Fibroblast of pulmonary artery (primary cell): ENCODE data around the gene HIPK1.
A peak's percentile ranks its signal among the peaks of the same experiment; 100 is the strongest.
"Not testable (repeated sequence)": the region's sequence is repeated elsewhere in the genome, so short reads cannot be mapped to it uniquely, and the experiment has no call there.

Experiments used
- DNase-seq: peaks from one replicate; pipeline ENCODE4 v3.0.0-alpha.2; 2010; ENCODE audit warnings: low read depth
- H3K4me3 ChIP-seq: replicated peaks from 2 replicates; pipeline ENCODE4 v1.5.1; 2011; ENCODE audit warnings: low read depth, mild to moderate bottlenecking, control low read depth, low read length, moderate library complexity
- CTCF ChIP-seq: IDR thresholded peaks from 2 replicates; pipeline ENCODE4 v1.5.1; 2011; ENCODE audit warnings: mild to moderate bottlenecking, control low read depth, low read length, inconsistent platforms; ENCODE audit errors: missing control alignments

HIPK1 gene

GRCh38 chr1:113999799-114000198 is 70.7 kb downstream of the HIPK1 start:
- H3K4me3 ChIP-seq: no peak overlapping the region
- TF ChIP-seq CTCF: no peak
- no peak for DNase-seq

- no peak overlapping the region for H3K4me3 ChIP-seq
- no peak for DNase-seq
- no peak for TF ChIP-seq CTCF
Measured at GRCh38 chr1:114000406-114000805, 71.3 kb downstream of the HIPK1 start.

GRCh38 chr1:114002492-114003239 is 73.5 kb downstream of the HIPK1 start:
- TF ChIP-seq CTCF: no peak
- H3K4me3 ChIP-seq: no peak overlapping the region
- DNase-seq: peak; percentile 72

GRCh38 chr1:114003431-114003830 is 74.3 kb downstream of the HIPK1 start:
- peak; percentile 11 for DNase-seq
- no peak for TF ChIP-seq CTCF
- H3K4me3 ChIP-seq: no peak overlapping the region

- not testable (repeated sequence) for DNase-seq, H3K4me3 ChIP-seq
Measured at GRCh38 chr1:114006825-114007224, 77.7 kb downstream of the HIPK1 start.

GRCh38 chr1:114008480-114008941 is 79.4 kb downstream of the HIPK1 start:
- TF ChIP-seq CTCF: no peak
- H3K4me3 ChIP-seq: no peak overlapping the region
- DNase-seq: peak; percentile 65

GRCh38 chr1:114008993-114009392 is 79.9 kb downstream of the HIPK1 start:
- H3K4me3 ChIP-seq: no peak overlapping the region
- no peak for DNase-seq
- no peak for TF ChIP-seq CTCF
